Measurements from ENCODE around the gene LNPEP.

LNPEP gene

DNA sequence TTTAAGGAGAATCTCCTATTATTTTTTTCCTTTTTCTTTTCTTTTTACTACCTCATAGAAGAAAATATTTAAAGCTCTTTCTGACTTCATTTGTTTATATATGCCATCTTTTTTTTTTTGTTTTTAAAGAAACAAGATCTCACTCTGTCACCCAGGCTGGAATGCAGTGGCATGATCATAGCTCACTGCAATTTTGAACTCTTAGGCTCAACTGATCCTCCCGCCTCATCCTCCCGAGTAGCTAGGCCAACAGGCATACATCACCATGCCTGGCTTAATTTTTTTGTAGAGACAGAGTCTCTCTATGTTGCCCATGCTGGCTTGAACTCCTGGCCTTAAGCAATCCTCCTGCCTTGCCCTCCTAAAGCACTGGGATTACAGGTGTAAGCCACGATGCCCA is 59.5 kb downstream of the LNPEP start:
- Histone ChIP-seq H4K8ac (ENCODE audit: low read length) (no peak overlapping the region), H3K36me3 (ENCODE audit: control insufficient read depth in 1 of 2, insufficient read depth in 2 of 2, low read depth in 1 of 2, low read length in 2 of 2) (peaks cover 3 to 54% of the 10 kb centered on the region in 2 experiments), H3K18ac (ENCODE audit: low read depth in 1 of 2, low read length in 2 of 2) (no peak overlapping the region), H3K4me2 (ENCODE audit: low read length, poor library complexity, severe bottlenecking) (no peak overlapping the region), H3K23ac (ENCODE audit: low read length in 2 of 2) (no peak overlapping the region), H2AFZ (ENCODE audit: low read depth, low read length) (no peak overlapping the region), H2AK5ac (ENCODE audit: low read length, severe bottlenecking) (no peak overlapping the region), H3K14ac (ENCODE audit: low read length in 2 of 2) (no peak overlapping the region), H3K27ac (ENCODE audit: low read length, poor library complexity, severe bottlenecking) (no peak overlapping the region), H2BK120ac (ENCODE audit: low read depth, low read length) (no peak overlapping the region), H3K9ac (ENCODE audit: low read length) (no peak overlapping the region), H4K91ac (ENCODE audit: low read length) (no peak overlapping the region), H3K4me1 (ENCODE audit: control insufficient read depth, insufficient read depth, low read depth, low read length) (no peaks in the 10 kb centered on the region), H3K27me3 (ENCODE audit: control insufficient read depth in 1 of 2, insufficient read depth in 1 of 2, low read length in 2 of 2) (no peaks in the 10 kb centered on the region), H2BK15ac (ENCODE audit: low read depth, poor library complexity, severe bottlenecking) (no peak overlapping the region), H2BK5ac (ENCODE audit: low read depth, low read length, poor library complexity, severe bottlenecking) (no peak overlapping the region), H3K4me3 (ENCODE audit: insufficient read depth in 1 of 2, low read depth in 1 of 2, low read length in 2 of 2) (no peak overlapping the region), H3K79me1 (replicated peaks; ENCODE audit: low read length, poor library complexity, severe bottlenecking) (peaks cover 15% of the 10 kb centered on the region), H2BK12ac (ENCODE audit: low read length in 2 of 2) (no peak overlapping the region), H3K4ac (ENCODE audit: low read depth in 1 of 2, low read length in 2 of 2) (no peak overlapping the region), H3K9me3 (ENCODE audit: control insufficient read depth, low read length) (no peaks in the 10 kb centered on the region)
- DNase-seq: no peak
- 78% methylated on average over 3 of the region's 3 CpGs for WGBS

DNA sequence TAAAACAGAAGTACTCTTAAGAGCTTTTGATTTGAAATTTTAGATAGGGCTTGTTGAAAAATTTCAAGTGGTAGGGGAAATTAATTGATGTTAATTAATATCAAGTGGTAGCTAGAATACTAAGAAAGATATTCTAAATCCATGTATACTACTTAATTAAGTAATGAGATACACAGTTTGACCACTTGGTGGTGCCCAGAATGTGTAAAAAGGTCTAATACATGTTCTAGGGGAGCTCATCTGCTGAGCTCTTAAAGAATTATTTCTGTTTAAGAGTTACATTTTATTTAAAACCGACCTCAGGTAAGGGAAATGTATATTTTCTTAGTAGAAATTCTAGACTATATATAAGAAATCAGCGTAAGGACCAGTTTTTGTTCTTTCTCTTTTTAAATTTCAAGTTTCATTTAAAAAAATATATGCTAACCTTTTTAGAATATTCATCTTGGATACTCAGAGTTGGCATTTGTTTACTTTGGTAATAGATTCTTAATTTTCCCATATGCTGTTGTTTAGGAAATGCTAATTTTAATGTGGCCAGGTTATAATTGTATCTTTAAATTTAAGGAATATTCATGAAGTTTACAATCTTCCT is 61.5 kb downstream of the LNPEP start:
- Histone ChIP-seq H3K27ac (ENCODE audit: low read length, poor library complexity, severe bottlenecking) (no peak overlapping the region), H2BK120ac (ENCODE audit: low read depth, low read length) (no peak overlapping the region), H3K23ac (ENCODE audit: low read length in 2 of 2) (no peak overlapping the region), H2BK12ac (ENCODE audit: low read length in 2 of 2) (no peak overlapping the region), H2BK5ac (ENCODE audit: low read depth, low read length, poor library complexity, severe bottlenecking) (no peak overlapping the region), H3K4me3 (ENCODE audit: insufficient read depth in 1 of 2, low read depth in 1 of 2, low read length in 2 of 2) (no peak overlapping the region), H2BK15ac (ENCODE audit: low read depth, poor library complexity, severe bottlenecking) (no peak overlapping the region), H3K9ac (ENCODE audit: low read length) (no peak overlapping the region), H3K36me3 (ENCODE audit: control insufficient read depth in 1 of 2, insufficient read depth in 2 of 2, low read depth in 1 of 2, low read length in 2 of 2) (peaks cover 3 to 51% of the 10 kb centered on the region in 2 experiments), H3K79me1 (replicated peaks; ENCODE audit: low read length, poor library complexity, severe bottlenecking) (peaks cover 20% of the 10 kb centered on the region), H2AK5ac (ENCODE audit: low read length, severe bottlenecking) (no peak overlapping the region), H3K18ac (ENCODE audit: low read depth in 1 of 2, low read length in 2 of 2) (no peak overlapping the region), H3K27me3 (ENCODE audit: control insufficient read depth in 1 of 2, insufficient read depth in 1 of 2, low read length in 2 of 2) (no peaks in the 10 kb centered on the region), H4K8ac (ENCODE audit: low read length) (no peak overlapping the region), H4K91ac (ENCODE audit: low read length) (no peak overlapping the region), H3K4me2 (ENCODE audit: low read length, poor library complexity, severe bottlenecking) (no peak overlapping the region), H3K14ac (ENCODE audit: low read length in 2 of 2) (no peak overlapping the region), H2AFZ (ENCODE audit: low read depth, low read length) (no peak overlapping the region), H3K4me1 (ENCODE audit: control insufficient read depth, insufficient read depth, low read depth, low read length) (no peaks in the 10 kb centered on the region), H3K4ac (ENCODE audit: low read depth in 1 of 2, low read length in 2 of 2) (no peak overlapping the region), H3K9me3 (ENCODE audit: control insufficient read depth, low read length) (no peaks in the 10 kb centered on the region)
- DNase-seq: peak; percentile 58
- WGBS: no CpG with 5 or more reads among the region's 2 CpGs

DNA sequence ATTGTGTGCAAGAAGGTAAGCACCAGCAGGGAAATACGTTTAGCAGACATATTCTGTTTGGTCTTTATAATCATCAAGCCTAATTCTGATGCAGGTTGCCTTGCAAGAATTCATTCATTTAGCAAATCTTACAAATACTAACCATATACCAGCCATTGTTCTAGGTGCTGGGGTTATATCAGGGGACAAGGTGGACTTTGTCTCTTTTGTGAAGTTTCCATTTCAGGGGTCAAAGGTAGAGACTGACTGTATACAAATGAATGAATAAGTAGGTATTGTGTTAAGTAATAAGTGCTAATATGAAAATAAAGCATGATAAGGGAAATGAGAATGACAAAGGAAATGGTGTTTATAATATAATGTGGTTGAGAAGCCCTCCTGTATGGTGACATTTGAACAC is 64.0 kb downstream of the LNPEP start:
- Histone ChIP-seq H3K4ac (ENCODE audit: low read depth in 1 of 2, low read length in 2 of 2) (no peak overlapping the region), H2BK12ac (ENCODE audit: low read length in 2 of 2) (no peak overlapping the region), H3K14ac (ENCODE audit: low read length in 2 of 2) (no peak overlapping the region), H3K79me1 (replicated peaks; ENCODE audit: low read length, poor library complexity, severe bottlenecking) (peaks cover 21% of the 10 kb centered on the region), H3K9me3 (ENCODE audit: control insufficient read depth, low read length) (no peaks in the 10 kb centered on the region), H3K4me2 (ENCODE audit: low read length, poor library complexity, severe bottlenecking) (no peak overlapping the region), H2BK120ac (ENCODE audit: low read depth, low read length) (no peak overlapping the region), H4K91ac (ENCODE audit: low read length) (no peak overlapping the region), H3K23ac (ENCODE audit: low read length in 2 of 2) (no peak overlapping the region), H3K4me1 (ENCODE audit: control insufficient read depth, insufficient read depth, low read depth, low read length) (no peaks in the 10 kb centered on the region), H2AK5ac (ENCODE audit: low read length, severe bottlenecking) (no peak overlapping the region), H3K4me3 (ENCODE audit: insufficient read depth in 1 of 2, low read depth in 1 of 2, low read length in 2 of 2) (no peak overlapping the region), H3K9ac (ENCODE audit: low read length) (no peak overlapping the region), H3K27me3 (ENCODE audit: control insufficient read depth in 1 of 2, insufficient read depth in 1 of 2, low read length in 2 of 2) (no peaks in the 10 kb centered on the region), H4K8ac (ENCODE audit: low read length) (no peak overlapping the region), H3K18ac (ENCODE audit: low read depth in 1 of 2, low read length in 2 of 2) (no peak overlapping the region), H3K36me3 (ENCODE audit: control insufficient read depth in 1 of 2, insufficient read depth in 2 of 2, low read depth in 1 of 2, low read length in 2 of 2) (peaks cover under 1 to 49% of the 10 kb centered on the region in 2 experiments), H2AFZ (ENCODE audit: low read depth, low read length) (no peak overlapping the region), H2BK15ac (ENCODE audit: low read depth, poor library complexity, severe bottlenecking) (no peak overlapping the region), H2BK5ac (ENCODE audit: low read depth, low read length, poor library complexity, severe bottlenecking) (no peak overlapping the region), H3K27ac (ENCODE audit: low read length, poor library complexity, severe bottlenecking) (no peak overlapping the region)
- no peak for DNase-seq
- WGBS: no CpG with 5 or more reads among the region's 1 CpG

GRCh38 chr5:97000391-97000790 is 64.5 kb downstream of the LNPEP start:
- DNase-seq: peak; percentile 16
- Histone ChIP-seq H3K18ac (ENCODE audit: low read depth in 1 of 2, low read length in 2 of 2) (no peak overlapping the region), H4K8ac (ENCODE audit: low read length) (no peak overlapping the region), H2AK5ac (ENCODE audit: low read length, severe bottlenecking) (no peak overlapping the region), H2AFZ (ENCODE audit: low read depth, low read length) (no peak overlapping the region), H4K91ac (ENCODE audit: low read length) (no peak overlapping the region), H3K4me1 (ENCODE audit: control insufficient read depth, insufficient read depth, low read depth, low read length) (no peaks in the 10 kb centered on the region), H3K4me3 (ENCODE audit: insufficient read depth in 1 of 2, low read depth in 1 of 2, low read length in 2 of 2) (no peak overlapping the region), H3K9ac (ENCODE audit: low read length) (no peak overlapping the region), H2BK15ac (ENCODE audit: low read depth, poor library complexity, severe bottlenecking) (no peak overlapping the region), H2BK5ac (ENCODE audit: low read depth, low read length, poor library complexity, severe bottlenecking) (no peak overlapping the region), H3K27ac (ENCODE audit: low read length, poor library complexity, severe bottlenecking) (no peak overlapping the region), H3K14ac (ENCODE audit: low read length in 2 of 2) (no peak overlapping the region), H3K4ac (ENCODE audit: low read depth in 1 of 2, low read length in 2 of 2) (no peak overlapping the region), H3K27me3 (ENCODE audit: control insufficient read depth in 1 of 2, insufficient read depth in 1 of 2, low read length in 2 of 2) (no peaks in the 10 kb centered on the region), H3K79me1 (replicated peaks; ENCODE audit: low read length, poor library complexity, severe bottlenecking) (peaks cover 23% of the 10 kb centered on the region), H3K36me3 (ENCODE audit: control insufficient read depth in 1 of 2, insufficient read depth in 2 of 2, low read depth in 1 of 2, low read length in 2 of 2) (peaks cover 0 to 54% of the 10 kb centered on the region in 2 experiments), H2BK12ac (ENCODE audit: low read length in 2 of 2) (no peak overlapping the region), H3K23ac (ENCODE audit: low read length in 2 of 2) (no peak overlapping the region), H3K4me2 (ENCODE audit: low read length, poor library complexity, severe bottlenecking) (no peak overlapping the region), H2BK120ac (ENCODE audit: low read depth, low read length) (no peak overlapping the region), H3K9me3 (ENCODE audit: control insufficient read depth, low read length) (no peaks in the 10 kb centered on the region)
- 72% methylated on average over 3 of the region's 3 CpGs for WGBS

Data from mesenchymal stem cell (in vitro differentiated cells and primary cell).